NCI-H2196 treated with DMSO at 0.1 percent for 48 hours (cell line): ENCODE results near the gene CAMK4.

Source experiments
- DNase-seq: peaks from one replicate; lab custom pipeline; 2025; ENCODE audit not compliant: unreplicated experiment; lab: John Stamatoyannopoulos, UW

The CAMK4 gene

GRCh38 chr5:111223787-111224560, at the start of gene CAMK4:
CAMK4 (plus strand) TSS chr5:111224384; CDS start chr5:111224484, 100 bp downstream.
- peak; percentile 31 for DNase-seq

GRCh38 chr5:111183064-111183463, 41.1 kb upstream of the CAMK4 start:
- no peak for DNase-seq

GRCh38 chr5:111187079-111187478, 37.1 kb upstream of the CAMK4 start:
- no peak for DNase-seq

GRCh38 chr5:111194053-111194452, 30.1 kb upstream of the CAMK4 start:
- DNase-seq, result no peak

- DNase-seq, result no peak
Observed at GRCh38 chr5:111194925-111195324, 29.3 kb upstream of the CAMK4 start.

GRCh38 chr5:111197523-111197922, 26.7 kb upstream of the CAMK4 start:
- no peak for DNase-seq

GRCh38 chr5:111198281-111198966, 25.8 kb upstream of the CAMK4 start:
- no peak for DNase-seq

- DNase-seq, result no peak
Observed at GRCh38 chr5:111200828-111201227, 23.4 kb upstream of the CAMK4 start.

GRCh38 chr5:111201705-111202104, 22.5 kb upstream of the CAMK4 start:
- DNase-seq, result no peak

- no peak for DNase-seq
Observed at GRCh38 chr5:111211341-111211740, 12.8 kb upstream of the CAMK4 start.

- DNase-seq, result no peak
Observed at GRCh38 chr5:111214052-111214742, 10.0 kb upstream of the CAMK4 start.

GRCh38 chr5:111215971-111216370, 8.2 kb upstream of the CAMK4 start:
- DNase-seq, result no peak

- no peak for DNase-seq
Observed at GRCh38 chr5:111221139-111221538, 3.0 kb upstream of the CAMK4 start.

- DNase-seq, result no peak
Observed at GRCh38 chr5:111223101-111223786, 940 bp upstream of the CAMK4 start.

- no peak for DNase-seq
Observed at GRCh38 chr5:111224561-111225345, 569 bp downstream of the CAMK4 start.

GRCh38 chr5:111225926-111226325, 1.7 kb downstream of the CAMK4 start:
- DNase-seq, result no peak

GRCh38 chr5:111226556-111226955, 2.4 kb downstream of the CAMK4 start:
- DNase-seq, result no peak

GRCh38 chr5:111227226-111227782, 3.1 kb downstream of the CAMK4 start:
- DNase-seq, result no peak

- DNase-seq, result no peak
Observed at GRCh38 chr5:111227801-111228200, 3.6 kb downstream of the CAMK4 start.

GRCh38 chr5:111228520-111229220, 4.5 kb downstream of the CAMK4 start:
- DNase-seq, result no peak
